Body of pancreas (tissue), 4 donors: Measurements from ENCODE around the gene PANX2.

Source experiments
- POLR2A ChIP-seq, 3 donors: fragments of 450-650 bp; IDR thresholded peaks; one replicate each; pipeline ENCODE4 v1.6.1; 2016; ENCODE audit warnings: antibody characterized with exemption in 3 of 3, mild to moderate bottlenecking in 2 of 3
- TF ChIP-seq, protein P1 (sequence below), 7 experiments: fragments of 450-650 bp in 4 of 7; fragments of 200-600 bp in 3 of 7; sonication (generic) in 3 of 7; IDR thresholded peaks; one replicate each; pipeline ENCODE4 v1.5.1; 2016 to 2019; ENCODE audit warnings: antibody characterized with exemption in 7 of 7

DNA sequence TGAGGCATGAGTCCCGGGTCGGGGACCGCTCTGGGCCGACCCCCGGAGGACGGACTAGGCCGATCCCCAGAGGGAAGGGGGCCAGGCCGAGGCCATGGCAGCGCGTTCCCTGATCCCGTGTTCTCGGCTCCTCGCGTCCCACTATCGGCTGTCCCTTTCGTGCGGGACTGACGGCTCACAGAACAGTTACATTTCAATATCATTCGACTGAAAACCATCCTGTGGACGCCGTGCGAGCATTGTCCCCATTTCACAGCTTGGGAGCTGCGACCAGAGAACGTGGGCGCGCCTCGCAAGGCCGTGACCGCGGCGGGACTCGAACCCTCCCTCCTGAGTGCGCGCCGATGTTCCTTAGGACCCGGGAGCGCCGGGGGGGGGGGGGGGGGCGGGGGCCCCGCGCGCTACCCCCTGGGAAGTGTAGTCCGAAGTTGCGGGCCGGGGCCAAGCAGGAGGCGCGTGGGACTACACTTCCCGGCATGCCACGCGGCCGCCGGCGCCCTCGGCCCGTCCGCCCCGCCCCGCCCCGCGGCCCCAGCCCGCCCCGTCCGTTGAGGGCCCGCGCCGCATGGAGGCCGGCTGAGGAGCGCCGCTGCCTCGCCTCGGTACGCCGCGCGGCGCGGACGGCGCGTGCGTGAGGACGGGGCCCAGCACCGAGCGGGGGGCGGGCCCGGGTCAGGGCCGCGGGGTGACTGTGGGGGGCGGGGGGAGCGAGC lies 15.0 kb downstream of the PANX2 start, which contains the start of gene TRABD:
- TF ChIP-seq, protein P1, sequence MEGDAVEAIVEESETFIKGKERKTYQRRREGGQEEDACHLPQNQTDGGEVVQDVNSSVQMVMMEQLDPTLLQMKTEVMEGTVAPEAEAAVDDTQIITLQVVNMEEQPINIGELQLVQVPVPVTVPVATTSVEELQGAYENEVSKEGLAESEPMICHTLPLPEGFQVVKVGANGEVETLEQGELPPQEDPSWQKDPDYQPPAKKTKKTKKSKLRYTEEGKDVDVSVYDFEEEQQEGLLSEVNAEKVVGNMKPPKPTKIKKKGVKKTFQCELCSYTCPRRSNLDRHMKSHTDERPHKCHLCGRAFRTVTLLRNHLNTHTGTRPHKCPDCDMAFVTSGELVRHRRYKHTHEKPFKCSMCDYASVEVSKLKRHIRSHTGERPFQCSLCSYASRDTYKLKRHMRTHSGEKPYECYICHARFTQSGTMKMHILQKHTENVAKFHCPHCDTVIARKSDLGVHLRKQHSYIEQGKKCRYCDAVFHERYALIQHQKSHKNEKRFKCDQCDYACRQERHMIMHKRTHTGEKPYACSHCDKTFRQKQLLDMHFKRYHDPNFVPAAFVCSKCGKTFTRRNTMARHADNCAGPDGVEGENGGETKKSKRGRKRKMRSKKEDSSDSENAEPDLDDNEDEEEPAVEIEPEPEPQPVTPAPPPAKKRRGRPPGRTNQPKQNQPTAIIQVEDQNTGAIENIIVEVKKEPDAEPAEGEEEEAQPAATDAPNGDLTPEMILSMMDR (IDR thresholded peaks at IDR 0.05) = no peak
- TF ChIP-seq POLR2A (IDR thresholded peaks at IDR 0.05) = no peak
